Liver (tissue), 9 donors: ENCODE results near the gene KCNN1. TPM values are rescaled to one million over a fixed set of nuclear protein-coding genes. Genes with fewer than 3 reads are reported as not detected.

Experiments
- DNase-seq: peaks from one replicate; pipeline ENCODE4 v3.0.0-alpha.2; 2017; ENCODE audit warnings: low spot score
- H3K27ac ChIP-seq, 2 donors: one replicate each; pipeline ENCODE4 v1.7.0; 2013; ENCODE audit warnings: inconsistent platforms in 2 of 2, low read length in 2 of 2, control low read depth in 1 of 2, low read depth in 1 of 2, mild to moderate bottlenecking in 1 of 2
- H3K27me3 ChIP-seq, 4 donors: one replicate each; pipeline versions ENCODE4 v1.6.1 to v1.7.0; 2013; ENCODE audit warnings: low read length in 3 of 4, inconsistent platforms in 1 of 4, mild to moderate bottlenecking in 1 of 4, moderate library complexity in 1 of 4; ENCODE audit not compliant: control insufficient read depth in 4 of 4, insufficient read depth in 4 of 4
- H3K36me3 ChIP-seq, 4 donors: one replicate each; pipeline versions ENCODE4 v1.6.1 to v1.7.0; 2013; ENCODE audit warnings: low read length in 3 of 4, mild to moderate bottlenecking in 3 of 4, low read depth in 1 of 4, moderate library complexity in 1 of 4; ENCODE audit not compliant: control insufficient read depth in 4 of 4, insufficient read depth in 3 of 4
- H3K4me1 ChIP-seq, 4 donors: one replicate each; pipeline versions ENCODE4 v1.6.1 to v1.7.0; 2013; ENCODE audit warnings: low read length in 3 of 4, mild to moderate bottlenecking in 3 of 4, moderate library complexity in 1 of 4; ENCODE audit not compliant: control insufficient read depth in 4 of 4, insufficient read depth in 4 of 4
- H3K4me3 ChIP-seq, 3 donors: one replicate each; pipeline versions ENCODE4 v1.6.1 to v1.7.0; 2013; ENCODE audit warnings: low read length in 3 of 3, control low read depth in 1 of 3, low read depth in 1 of 3, mild to moderate bottlenecking in 1 of 3
- H3K9ac ChIP-seq, 2 donors: one replicate each; pipeline ENCODE4 v1.7.0; 2013; ENCODE audit warnings: low read length in 2 of 2, mild to moderate bottlenecking in 2 of 2, moderate library complexity in 2 of 2, control low read depth in 1 of 2, low read depth in 1 of 2
- H3K9me3 ChIP-seq, 4 donors: one replicate each; pipeline versions ENCODE4 v1.6.1 to v1.7.0; 2013; ENCODE audit warnings: low read length in 3 of 4; ENCODE audit not compliant: control insufficient read depth in 4 of 4
- EGR1 ChIP-seq, 2 donors: IDR thresholded peaks; 2 replicates each; pipeline ENCODE4 v1.6.1; 2016 to 2018; ENCODE audit warnings: antibody characterized with exemption in 2 of 2, low read depth in 2 of 2
- FOXA1 ChIP-seq: IDR thresholded peaks from 2 replicates; pipeline ENCODE4 v1.6.1; 2016; ENCODE audit warnings: antibody characterized with exemption
- FOXA2 ChIP-seq: IDR thresholded peaks from 2 replicates; pipeline ENCODE4 v1.6.1; 2016; ENCODE audit warnings: antibody characterized with exemption
- GABPA ChIP-seq, 2 donors: IDR thresholded peaks in 1 of 2; conservative IDR thresholded peaks in 1 of 2; 2 replicates each; pipeline ENCODE4 v1.6.1; 2016; ENCODE audit warnings: antibody characterized with exemption in 2 of 2, mild to moderate bottlenecking in 1 of 2, moderate library complexity in 1 of 2
- HNF4A ChIP-seq, 2 donors: conservative IDR thresholded peaks; 2 replicates each; pipeline ENCODE4 v1.6.1; 2016; ENCODE audit warnings: antibody characterized with exemption in 2 of 2, mild to moderate bottlenecking in 2 of 2
- HNF4G ChIP-seq: IDR thresholded peaks from 2 replicates; pipeline ENCODE4 v1.6.1; 2016; ENCODE audit warnings: antibody characterized with exemption
- JUND ChIP-seq, 2 donors: IDR thresholded peaks; 2 replicates each; pipeline ENCODE4 v1.6.1; 2016; ENCODE audit warnings: antibody characterized with exemption in 2 of 2
- NR2F2 ChIP-seq: IDR thresholded peaks from 2 replicates; pipeline ENCODE4 v1.6.1; 2016; ENCODE audit warnings: antibody characterized with exemption
- RAD21 ChIP-seq, 2 donors: IDR thresholded peaks; 2 replicates each; pipeline ENCODE4 v1.6.1; 2016; ENCODE audit warnings: antibody characterized with exemption in 2 of 2, mild to moderate bottlenecking in 2 of 2
- RXRA ChIP-seq, 2 donors: IDR thresholded peaks; 2 replicates each; pipeline ENCODE4 v1.6.1; 2017 to 2018; ENCODE audit warnings: antibody characterized with exemption in 2 of 2, mild to moderate bottlenecking in 1 of 2
- SP1 ChIP-seq: IDR thresholded peaks from 2 replicates; pipeline ENCODE4 v1.6.1; 2018; ENCODE audit warnings: antibody characterized with exemption, mild to moderate bottlenecking
- YY1 ChIP-seq: IDR thresholded peaks from 2 replicates; pipeline ENCODE4 v1.6.1; 2016; ENCODE audit warnings: antibody characterized with exemption, mild to moderate bottlenecking
- ZBTB33 ChIP-seq: IDR thresholded peaks from 2 replicates; pipeline ENCODE4 v1.6.1; 2016; ENCODE audit warnings: antibody characterized with exemption
- WGBS: extraction: QIAGEN DNeasy Blood & Tissue Kit; methylation state at CpG from one replicate; pipeline ENCODE4 v1.1.7; 2013; 5-methylcytosine and 5-hydroxymethylcytosine counted together
- polyA plus RNA-seq, 2 donors: library from polyadenylated mRNA; stranded (reverse) in 1 of 2; unstranded in 1 of 2; fragments of 200-250 nt in 1 of 2; fragments of >200 nt in 1 of 2; fragmentation: Nextera tagmentation in 1 of 2; extraction: Ambion mirVana in 1 of 2; gene quantifications; one replicate each; pipeline versions ENCODE4 v1.2.1 to v1.2.3, GENCODE V29; 2013 to 2015
- total RNA-seq, 2 donors: library from RNA; depleted of rRNA; stranded (reverse); fragments of >200 nt; gene quantifications; one replicate each; pipeline ENCODE4 v1.2.3, GENCODE V29; 2014
- TF ChIP-seq, protein P1 (sequence below): IDR thresholded peaks from 2 replicates; pipeline ENCODE4 v1.6.1; 2016; ENCODE audit warnings: antibody characterized with exemption
- TF ChIP-seq, protein P2 (sequence below): fragments of 150-350 bp; IDR thresholded peaks from 2 replicates; pipeline ENCODE4 v1.5.1; 2017; ENCODE audit warnings: improper control_type of control experiment, low read depth, low read length; ENCODE audit not compliant: missing input control
- TF ChIP-seq, protein P3 (sequence below): IDR thresholded peaks from 2 replicates; pipeline ENCODE4 v1.6.1; 2016; ENCODE audit warnings: antibody characterized with exemption, mild to moderate bottlenecking
- donor health status: healthy.
- donor health status: healthy.
- donor health status: healthy.
- donor health status: healthy.
- donor health status: healthy.

Gene KCNN1
- total and polyA plus RNA-seq, 4 donors: 0.05 to 0.08 (median 0.05) TPM; not detected in 1

DNA sequence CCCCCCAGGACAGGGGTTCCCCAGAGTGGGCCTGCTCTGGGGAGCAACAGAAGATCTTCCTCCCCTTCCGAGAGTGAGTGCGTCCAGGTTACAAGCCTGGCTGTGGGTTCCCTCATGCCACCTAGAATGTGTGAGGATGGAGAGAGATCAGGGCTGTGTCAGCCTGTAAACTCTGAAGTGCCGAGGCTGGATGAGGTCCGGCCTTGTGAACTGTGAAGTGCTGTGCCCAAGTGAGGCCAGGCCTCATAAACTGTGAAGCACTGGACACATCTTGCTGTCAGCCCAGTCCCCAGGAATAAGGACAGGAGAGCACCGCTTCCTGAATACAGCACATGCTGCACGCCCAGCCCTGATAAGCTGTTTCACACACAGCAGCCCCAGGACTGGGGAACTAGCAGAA, 7.6 kb downstream of the KCNN1 start:
- 93% methylated on average over 6 of the region's 6 CpGs for WGBS

DNA sequence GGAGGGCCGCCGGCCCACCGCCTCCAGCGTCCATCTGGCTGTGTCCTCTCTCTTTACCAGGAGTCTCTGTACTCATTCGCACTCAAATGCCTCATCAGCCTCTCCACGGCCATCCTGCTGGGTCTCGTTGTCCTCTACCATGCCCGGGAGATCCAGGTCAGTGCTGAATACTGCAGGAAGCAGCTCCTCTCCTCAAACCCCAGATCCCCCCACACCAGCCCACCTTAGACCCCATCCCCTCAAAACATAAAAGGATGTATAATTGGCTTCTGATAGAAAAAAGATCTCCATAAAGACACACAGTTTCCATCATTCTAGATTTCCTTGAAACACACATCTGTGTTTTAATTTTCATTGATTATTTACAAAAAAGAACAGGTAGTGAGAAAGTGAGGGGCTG, 8.1 kb downstream of the KCNN1 start:
- peaks cover 0 to 2% (median 0%) of the 10 kb centered on the region in 4 donors for H3K27me3 ChIP-seq
- TF ChIP-seq YY1 (no peak), HNF4A (conservative IDR thresholded peaks at IDR 0.05) (no peak), RXRA (IDR thresholded peaks at IDR 0.05) (no peak), JUND (IDR thresholded peaks at IDR 0.05) (no peak)
- TF ChIP-seq, protein P1, sequence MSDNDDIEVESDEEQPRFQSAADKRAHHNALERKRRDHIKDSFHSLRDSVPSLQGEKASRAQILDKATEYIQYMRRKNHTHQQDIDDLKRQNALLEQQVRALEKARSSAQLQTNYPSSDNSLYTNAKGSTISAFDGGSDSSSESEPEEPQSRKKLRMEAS: no peak
- H3K36me3 ChIP-seq: no peaks in the 10 kb centered on the region
- H3K4me3 ChIP-seq: no peak overlapping the region
- H3K9ac ChIP-seq: no peak overlapping the region
- no peaks in the 10 kb centered on the region for H3K9me3 ChIP-seq
- no peaks in the 10 kb centered on the region for H3K4me1 ChIP-seq
- no peak overlapping the region for H3K27ac ChIP-seq
- no peak for DNase-seq
- WGBS: 85% methylated on average over 8 of the region's 8 CpGs

More for the DNA sequence above, 7.6 kb downstream of the KCNN1 start:
- H3K4me3 ChIP-seq: no peak overlapping the region
- H3K27me3 ChIP-seq: peaks cover 0 to 2% (median 0%) of the 10 kb centered on the region in 4 donors
- H3K9me3 ChIP-seq: no peaks in the 10 kb centered on the region
- no peaks in the 10 kb centered on the region for H3K4me1 ChIP-seq
- no peak for TF ChIP-seq SP1
- TF ChIP-seq ZBTB33: no peak
- TF ChIP-seq FOXA2: no peak
- no peak for TF ChIP-seq GABPA (IDR thresholded peaks at IDR 0.05 in 1 of 2, conservative IDR thresholded peaks at IDR 0.05 in 1 of 2)
- TF ChIP-seq, protein P2, sequence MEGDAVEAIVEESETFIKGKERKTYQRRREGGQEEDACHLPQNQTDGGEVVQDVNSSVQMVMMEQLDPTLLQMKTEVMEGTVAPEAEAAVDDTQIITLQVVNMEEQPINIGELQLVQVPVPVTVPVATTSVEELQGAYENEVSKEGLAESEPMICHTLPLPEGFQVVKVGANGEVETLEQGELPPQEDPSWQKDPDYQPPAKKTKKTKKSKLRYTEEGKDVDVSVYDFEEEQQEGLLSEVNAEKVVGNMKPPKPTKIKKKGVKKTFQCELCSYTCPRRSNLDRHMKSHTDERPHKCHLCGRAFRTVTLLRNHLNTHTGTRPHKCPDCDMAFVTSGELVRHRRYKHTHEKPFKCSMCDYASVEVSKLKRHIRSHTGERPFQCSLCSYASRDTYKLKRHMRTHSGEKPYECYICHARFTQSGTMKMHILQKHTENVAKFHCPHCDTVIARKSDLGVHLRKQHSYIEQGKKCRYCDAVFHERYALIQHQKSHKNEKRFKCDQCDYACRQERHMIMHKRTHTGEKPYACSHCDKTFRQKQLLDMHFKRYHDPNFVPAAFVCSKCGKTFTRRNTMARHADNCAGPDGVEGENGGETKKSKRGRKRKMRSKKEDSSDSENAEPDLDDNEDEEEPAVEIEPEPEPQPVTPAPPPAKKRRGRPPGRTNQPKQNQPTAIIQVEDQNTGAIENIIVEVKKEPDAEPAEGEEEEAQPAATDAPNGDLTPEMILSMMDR: no peak
- TF ChIP-seq, protein P1: no peak
- TF ChIP-seq RAD21 (IDR thresholded peaks at IDR 0.05): no peak
- TF ChIP-seq RXRA (IDR thresholded peaks at IDR 0.05): no peak
- no peak for TF ChIP-seq HNF4A (conservative IDR thresholded peaks at IDR 0.05)
- no peak for TF ChIP-seq EGR1 (IDR thresholded peaks at IDR 0.05; ENCODE audit: low read depth in 2 of 2)
- TF ChIP-seq JUND (IDR thresholded peaks at IDR 0.05): no peak
- TF ChIP-seq NR2F2: no peak
- no peak overlapping the region for H3K9ac ChIP-seq
- H3K36me3 ChIP-seq: no peaks in the 10 kb centered on the region
- DNase-seq: no peak
- no peak overlapping the region for H3K27ac ChIP-seq

DNA sequence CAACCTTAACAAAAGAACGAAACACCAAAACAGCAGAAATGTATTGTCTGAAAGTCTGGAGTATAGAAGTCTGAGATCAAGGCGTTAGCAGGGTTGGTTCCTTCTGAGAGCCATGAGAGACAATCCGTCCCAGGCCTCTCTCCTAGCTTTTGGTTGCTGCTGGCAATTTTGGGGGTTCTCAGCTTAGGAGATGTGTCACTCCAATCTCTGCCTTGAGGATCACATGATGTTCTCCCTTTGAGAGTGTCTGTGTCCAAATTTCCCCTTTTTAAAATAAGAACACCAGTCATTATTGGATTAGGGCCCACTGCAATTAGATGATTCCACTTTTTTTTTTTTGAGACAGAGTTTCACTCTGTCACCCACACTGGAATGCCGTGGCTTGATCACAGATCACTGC, 10.1 kb downstream of the KCNN1 start:
- no peak overlapping the region for H3K4me3 ChIP-seq
- H3K27ac ChIP-seq: no peak overlapping the region
- no peaks in the 10 kb centered on the region for H3K4me1 ChIP-seq
- 84% methylated on average over 4 of the region's 4 CpGs for WGBS
- DNase-seq: no peak
- H3K27me3 ChIP-seq: peaks cover 0 to 2% (median 0%) of the 10 kb centered on the region in 4 donors
- H3K9ac ChIP-seq: no peak overlapping the region
- no peaks in the 10 kb centered on the region for H3K9me3 ChIP-seq
- no peaks in the 10 kb centered on the region for H3K36me3 ChIP-seq
- TF ChIP-seq SP1 (no peak), JUND (IDR thresholded peaks at IDR 0.05) (no peak), HNF4G (no peak), RAD21 (IDR thresholded peaks at IDR 0.05) (no peak), GABPA (IDR thresholded peaks at IDR 0.05 in 1 of 2, conservative IDR thresholded peaks at IDR 0.05 in 1 of 2) (no peak), YY1 (no peak), RXRA (IDR thresholded peaks at IDR 0.05) (no peak), FOXA1 (no peak), EGR1 (IDR thresholded peaks at IDR 0.05; ENCODE audit: low read depth in 2 of 2) (no peak), NR2F2 (no peak), ZBTB33 (no peak)
- TF ChIP-seq, protein P1: no peak
- TF ChIP-seq, protein P3, sequence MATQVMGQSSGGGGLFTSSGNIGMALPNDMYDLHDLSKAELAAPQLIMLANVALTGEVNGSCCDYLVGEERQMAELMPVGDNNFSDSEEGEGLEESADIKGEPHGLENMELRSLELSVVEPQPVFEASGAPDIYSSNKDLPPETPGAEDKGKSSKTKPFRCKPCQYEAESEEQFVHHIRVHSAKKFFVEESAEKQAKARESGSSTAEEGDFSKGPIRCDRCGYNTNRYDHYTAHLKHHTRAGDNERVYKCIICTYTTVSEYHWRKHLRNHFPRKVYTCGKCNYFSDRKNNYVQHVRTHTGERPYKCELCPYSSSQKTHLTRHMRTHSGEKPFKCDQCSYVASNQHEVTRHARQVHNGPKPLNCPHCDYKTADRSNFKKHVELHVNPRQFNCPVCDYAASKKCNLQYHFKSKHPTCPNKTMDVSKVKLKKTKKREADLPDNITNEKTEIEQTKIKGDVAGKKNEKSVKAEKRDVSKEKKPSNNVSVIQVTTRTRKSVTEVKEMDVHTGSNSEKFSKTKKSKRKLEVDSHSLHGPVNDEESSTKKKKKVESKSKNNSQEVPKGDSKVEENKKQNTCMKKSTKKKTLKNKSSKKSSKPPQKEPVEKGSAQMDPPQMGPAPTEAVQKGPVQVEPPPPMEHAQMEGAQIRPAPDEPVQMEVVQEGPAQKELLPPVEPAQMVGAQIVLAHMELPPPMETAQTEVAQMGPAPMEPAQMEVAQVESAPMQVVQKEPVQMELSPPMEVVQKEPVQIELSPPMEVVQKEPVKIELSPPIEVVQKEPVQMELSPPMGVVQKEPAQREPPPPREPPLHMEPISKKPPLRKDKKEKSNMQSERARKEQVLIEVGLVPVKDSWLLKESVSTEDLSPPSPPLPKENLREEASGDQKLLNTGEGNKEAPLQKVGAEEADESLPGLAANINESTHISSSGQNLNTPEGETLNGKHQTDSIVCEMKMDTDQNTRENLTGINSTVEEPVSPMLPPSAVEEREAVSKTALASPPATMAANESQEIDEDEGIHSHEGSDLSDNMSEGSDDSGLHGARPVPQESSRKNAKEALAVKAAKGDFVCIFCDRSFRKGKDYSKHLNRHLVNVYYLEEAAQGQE: no peak
